GM10266 (cell line): ENCODE data around the gene TM9SF1.

Experiments
- DNase-seq: peaks from one replicate; pipeline ENCODE4 v3.0.0; 2012; ENCODE audit errors: extremely low spot score
- TF ChIP-seq, protein P1 (sequence below): IDR thresholded peaks from 2 replicates; pipeline ENCODE4 v1.5.1; 2012; ENCODE audit warnings: mild to moderate bottlenecking, low read depth; ENCODE audit not compliant: control insufficient read depth, insufficient read depth; ENCODE audit errors: missing control alignments

Gene TM9SF1

DNA sequence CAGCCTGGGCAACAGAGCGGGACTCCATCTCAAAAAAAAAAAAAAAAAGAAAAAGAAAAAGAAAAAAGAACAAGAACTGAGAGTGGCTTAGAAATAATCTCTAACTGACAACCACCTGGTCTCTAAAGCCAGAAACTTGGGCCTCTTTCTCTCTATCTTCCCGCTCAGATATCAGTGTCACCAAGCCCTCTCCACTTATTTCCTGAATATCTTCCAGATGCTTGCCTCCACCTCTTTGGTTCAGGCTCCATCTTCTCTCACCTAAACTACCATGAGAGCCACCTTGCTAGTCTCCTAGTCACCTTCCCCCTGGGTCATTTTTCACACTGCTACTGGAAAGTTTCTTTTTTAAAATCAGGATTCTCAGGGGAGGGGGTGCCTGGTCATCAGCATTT lies 1.8 kb upstream of the TM9SF1 start:
- TF ChIP-seq, protein P1, sequence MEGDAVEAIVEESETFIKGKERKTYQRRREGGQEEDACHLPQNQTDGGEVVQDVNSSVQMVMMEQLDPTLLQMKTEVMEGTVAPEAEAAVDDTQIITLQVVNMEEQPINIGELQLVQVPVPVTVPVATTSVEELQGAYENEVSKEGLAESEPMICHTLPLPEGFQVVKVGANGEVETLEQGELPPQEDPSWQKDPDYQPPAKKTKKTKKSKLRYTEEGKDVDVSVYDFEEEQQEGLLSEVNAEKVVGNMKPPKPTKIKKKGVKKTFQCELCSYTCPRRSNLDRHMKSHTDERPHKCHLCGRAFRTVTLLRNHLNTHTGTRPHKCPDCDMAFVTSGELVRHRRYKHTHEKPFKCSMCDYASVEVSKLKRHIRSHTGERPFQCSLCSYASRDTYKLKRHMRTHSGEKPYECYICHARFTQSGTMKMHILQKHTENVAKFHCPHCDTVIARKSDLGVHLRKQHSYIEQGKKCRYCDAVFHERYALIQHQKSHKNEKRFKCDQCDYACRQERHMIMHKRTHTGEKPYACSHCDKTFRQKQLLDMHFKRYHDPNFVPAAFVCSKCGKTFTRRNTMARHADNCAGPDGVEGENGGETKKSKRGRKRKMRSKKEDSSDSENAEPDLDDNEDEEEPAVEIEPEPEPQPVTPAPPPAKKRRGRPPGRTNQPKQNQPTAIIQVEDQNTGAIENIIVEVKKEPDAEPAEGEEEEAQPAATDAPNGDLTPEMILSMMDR: no peak
- DNase-seq: no peak

DNA sequence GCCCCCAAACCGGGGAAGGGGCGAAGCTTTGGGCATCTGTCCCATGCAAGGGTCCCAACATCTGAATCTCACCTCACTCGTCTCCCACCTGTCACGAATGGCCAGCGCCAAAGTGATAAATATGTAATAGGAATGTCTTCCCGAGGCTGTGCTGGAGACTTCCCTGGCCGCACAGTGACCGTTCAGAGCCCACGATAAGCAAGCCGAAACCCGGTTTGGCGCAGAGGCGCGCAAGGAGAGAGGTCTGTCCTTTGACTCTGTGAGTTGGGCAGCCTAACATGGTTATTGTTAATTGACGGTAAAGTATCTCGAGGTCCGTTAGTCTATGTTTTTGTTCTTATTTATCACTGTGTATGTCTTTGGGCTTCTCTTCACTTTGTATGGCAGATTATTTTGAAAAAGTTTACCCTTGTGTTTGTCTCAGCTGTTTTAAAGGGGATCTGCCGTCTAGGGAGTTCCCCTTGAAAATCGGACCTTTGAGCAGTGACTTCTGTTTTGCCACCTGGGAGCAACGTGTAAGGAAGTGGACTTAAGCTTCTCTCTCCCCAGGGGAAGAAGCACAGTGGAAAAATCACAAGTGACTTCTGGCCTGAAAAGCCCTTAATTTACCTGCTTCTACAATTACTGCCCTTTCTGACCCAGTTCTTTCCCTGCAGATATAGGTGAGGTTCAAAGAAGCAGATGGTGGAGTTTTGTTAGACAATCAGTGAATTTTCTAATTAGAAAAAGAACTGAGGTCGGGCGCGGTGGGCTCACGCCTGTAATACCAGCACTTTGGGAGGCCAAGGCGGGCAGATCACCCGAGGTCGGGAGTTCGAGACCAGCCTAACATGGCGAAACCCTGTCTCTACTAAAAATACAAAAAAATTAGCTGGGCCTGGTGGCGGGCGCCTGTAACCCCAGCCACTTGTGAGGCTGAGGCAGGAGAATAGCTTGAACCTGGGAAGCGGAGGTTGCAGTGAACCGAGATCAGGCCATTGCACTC lies 1.1 kb upstream of the TM9SF1 start:
- TF ChIP-seq, protein P1: no peak
- peak; percentile 62 for DNase-seq

DNA sequence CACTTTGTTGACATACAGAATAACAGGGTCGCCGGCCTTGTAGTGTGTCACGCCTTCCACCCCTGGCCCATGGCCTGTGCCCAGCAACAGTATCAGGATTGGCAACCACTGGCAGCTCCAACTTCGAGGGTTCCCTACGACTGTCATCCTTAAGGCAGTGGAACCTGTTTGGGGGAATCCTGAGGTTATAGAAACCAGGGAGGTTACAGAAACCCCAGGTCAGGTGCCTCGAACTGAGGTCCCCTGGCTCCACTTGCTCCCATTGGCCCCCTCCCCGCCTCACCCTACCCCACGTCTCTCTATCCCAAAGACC lies 412 bp downstream of the TM9SF1 start:
- TF ChIP-seq, protein P1: no peak
- no peak for DNase-seq

GRCh38 chr14:24194186-24194872 lies 912 bp downstream of the TM9SF1 start:
- no peak for DNase-seq
- TF ChIP-seq, protein P1: no peak

GRCh38 chr14:24192933-24193332 lies 2.3 kb downstream of the TM9SF1 start:
- no peak for DNase-seq
- TF ChIP-seq, protein P1: no peak

GRCh38 chr14:24190416-24190815 lies 4.8 kb downstream of the TM9SF1 start:
- TF ChIP-seq, protein P1: no peak

DNA sequence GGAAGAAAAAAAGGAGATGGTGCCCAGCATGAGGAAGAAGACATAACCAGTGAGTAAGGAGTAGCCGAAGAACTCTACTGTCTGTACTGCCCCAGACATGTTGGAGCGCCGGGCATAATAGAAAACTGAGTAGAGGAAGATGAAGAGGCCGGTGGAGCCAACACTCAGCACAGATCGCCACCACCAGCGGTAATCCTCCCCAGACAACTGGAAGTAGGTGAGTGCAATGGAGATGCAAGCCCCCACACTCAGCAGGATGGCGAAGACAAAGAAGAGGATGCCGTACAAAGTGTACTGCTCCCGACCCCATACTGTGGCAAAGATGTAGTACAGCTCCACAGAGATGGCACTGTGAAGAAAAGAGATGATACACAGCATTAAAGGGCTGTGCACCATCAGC lies 5.8 kb downstream of the TM9SF1 start:
- TF ChIP-seq, protein P1: no peak
- no peak for DNase-seq

More at GRCh38 chr14:24190416-24190815, 4.8 kb downstream of the TM9SF1 start:
- no peak for DNase-seq
